Raji (cell line): ENCODE results near the gene CACNA1A.

Source experiments
- POLR2A ChIP-seq: IDR thresholded peaks from 2 replicates; pipeline ENCODE4 v1.6.1; 2011; ENCODE audit warnings: low read depth, low read length, control low read depth; ENCODE audit not compliant: insufficient read depth

Gene CACNA1A

DNA sequence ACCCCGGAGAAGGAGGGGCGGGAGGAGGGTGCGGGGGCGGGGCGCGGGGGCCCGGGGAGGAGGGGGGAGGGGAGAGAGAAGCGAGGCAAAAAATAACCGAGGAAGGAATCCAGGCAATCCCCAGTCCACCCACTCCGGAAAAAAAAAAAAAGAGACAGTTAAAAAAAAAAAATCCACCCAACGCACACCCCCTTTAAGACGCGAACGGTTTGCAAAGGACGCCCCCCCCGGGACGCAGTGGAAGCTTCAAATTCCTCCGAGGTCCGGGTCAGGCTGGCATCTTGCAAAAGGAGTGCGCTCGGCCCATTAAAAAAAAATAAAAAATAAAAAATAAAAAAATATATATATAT lies at the start of gene CACNA1A:
TSS of gene CACNA1A (minus strand) at position 9 of the 350 bp plus-strand sequence. CDS start 255 bp downstream, outside the sequence.
- TF ChIP-seq POLR2A, result no peak

DNA sequence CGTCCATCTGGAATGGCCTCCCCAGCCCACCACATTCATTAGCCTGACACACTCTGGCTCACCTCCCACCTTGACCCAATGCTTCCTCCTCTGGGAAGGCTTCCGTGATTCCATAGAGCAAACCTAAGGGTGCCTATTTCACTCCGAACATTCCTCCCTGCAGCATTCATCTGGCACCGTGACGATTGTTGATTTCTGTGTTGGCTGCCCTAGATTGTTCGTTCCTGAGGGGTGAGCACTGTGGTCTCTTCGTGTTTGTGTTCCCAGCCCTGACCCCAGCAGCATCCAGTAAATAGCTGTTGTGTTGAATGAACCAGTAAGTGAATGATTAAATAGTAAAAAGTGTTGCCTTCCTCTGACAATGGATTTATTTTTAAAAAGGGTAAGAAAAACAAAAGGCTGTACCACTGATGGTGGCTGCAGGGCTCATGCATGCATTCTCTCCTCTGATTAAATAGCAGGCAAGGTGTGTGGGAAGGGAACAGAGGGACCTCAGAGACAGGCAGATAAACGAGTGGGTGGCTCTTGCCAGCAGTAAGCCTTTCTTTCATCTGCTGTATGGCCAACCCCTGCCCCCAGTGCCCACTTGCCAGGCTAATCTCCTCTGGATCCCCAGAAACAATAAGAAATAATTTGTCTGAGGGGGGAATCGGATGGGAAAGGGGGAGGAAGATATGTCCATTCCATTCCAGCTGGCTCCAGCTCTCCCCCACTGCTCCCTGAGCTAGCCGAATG lies 48.4 kb upstream of the CACNA1A start:
- TF ChIP-seq POLR2A, result no peak

DNA sequence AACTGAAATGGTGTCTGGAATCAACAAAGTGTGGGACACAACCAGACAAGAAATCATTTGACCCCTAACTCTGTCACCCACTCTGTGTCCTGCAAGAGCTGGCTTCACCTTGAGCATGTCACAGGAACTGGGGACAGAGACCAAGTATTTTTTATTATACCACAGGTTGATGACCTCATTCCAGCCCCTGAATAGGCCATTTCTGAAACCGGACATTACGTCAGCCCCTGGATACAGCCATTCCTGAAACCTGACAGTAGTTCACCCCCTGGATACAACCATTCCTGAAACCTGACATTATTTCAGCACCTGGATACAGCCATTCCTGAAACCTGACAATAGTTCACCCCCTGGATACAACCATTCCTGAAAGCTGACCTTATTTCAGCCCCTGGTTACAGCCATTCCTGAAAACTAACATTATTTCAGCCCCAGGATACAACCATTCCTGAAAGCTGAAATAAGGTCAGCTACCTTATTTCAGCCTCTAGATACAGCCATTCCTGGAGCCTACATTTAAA lies 47.7 kb upstream of the CACNA1A start:
- TF ChIP-seq POLR2A, result no peak

DNA sequence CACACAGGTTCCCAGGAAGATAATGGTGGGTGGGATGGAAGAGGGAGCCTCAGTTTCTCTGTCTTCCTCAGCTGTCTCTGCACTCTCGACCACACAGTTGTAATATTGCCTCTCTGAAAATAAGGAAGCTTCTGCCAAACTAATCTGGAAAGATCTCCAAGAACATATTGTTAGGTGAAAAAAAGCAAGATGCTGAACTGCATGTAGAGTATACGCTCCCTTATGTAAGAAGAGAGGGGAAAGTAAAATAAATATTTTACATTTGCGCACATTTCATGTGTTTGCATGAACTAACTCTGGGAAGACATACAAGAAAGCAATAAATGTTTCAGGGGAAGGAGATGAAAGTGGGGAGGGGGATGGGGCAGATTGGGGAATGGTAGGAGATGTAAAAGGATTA lies 41.9 kb upstream of the CACNA1A start:
- TF ChIP-seq POLR2A, result no peak

DNA sequence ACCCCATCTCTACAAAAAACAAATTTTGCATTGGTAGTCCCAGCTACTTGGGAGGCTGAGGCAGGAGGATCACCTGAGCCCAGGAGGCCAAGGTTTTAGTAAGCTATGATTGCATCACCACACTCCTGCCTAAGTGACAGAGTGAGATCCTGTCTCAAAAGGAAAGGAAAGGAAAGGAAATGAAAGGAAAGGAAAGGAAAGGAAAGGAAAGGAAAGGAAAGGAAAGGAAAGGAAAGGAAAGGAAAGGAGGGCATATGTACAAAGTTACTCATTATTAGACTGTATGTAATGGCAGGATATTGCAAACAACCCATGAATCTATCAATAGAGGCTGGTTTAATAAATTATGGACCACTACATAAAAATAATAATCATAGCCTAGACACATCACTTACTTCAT lies 40.8 kb upstream of the CACNA1A start:
- TF ChIP-seq POLR2A, result no peak

DNA sequence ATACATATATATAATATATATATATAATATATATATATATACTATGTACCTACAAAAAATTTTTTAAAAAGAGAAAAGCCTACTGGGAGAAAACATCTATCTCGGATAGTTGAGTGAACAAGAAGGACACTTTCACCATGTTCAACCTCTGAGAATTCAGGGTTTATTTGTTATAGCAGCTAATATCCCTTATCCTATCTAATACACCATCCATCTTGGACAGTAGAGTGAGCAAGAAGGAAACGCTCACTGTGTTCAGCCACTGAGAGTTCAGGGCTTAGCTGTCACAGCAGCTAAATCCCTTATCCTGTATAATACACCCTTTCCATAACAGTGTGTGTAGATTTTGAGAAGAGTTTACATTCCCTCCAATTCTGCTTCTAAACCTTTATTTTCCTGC lies 38.1 kb upstream of the CACNA1A start:
- no peak for TF ChIP-seq POLR2A

DNA sequence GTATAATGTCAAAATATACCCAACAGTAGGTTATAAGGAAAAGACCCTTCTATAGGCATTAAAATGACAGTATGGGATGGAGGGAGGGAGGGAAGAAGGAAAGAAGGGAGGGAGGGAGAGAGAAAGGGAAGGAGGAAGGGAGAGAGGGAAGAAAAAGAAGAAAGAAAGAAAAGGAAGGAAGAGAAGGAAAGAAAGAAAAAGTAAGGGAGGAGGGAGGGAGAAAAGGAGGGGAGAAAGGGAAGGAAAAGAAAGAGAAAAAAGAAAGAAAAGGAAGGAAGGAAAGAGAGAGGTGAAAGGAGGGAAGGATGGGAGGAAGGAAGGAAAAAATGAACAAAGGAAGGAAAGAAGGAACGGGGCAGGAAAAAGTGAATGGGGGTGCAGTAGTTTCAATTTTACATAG lies 35.3 kb upstream of the CACNA1A start:
- no peak for TF ChIP-seq POLR2A

DNA sequence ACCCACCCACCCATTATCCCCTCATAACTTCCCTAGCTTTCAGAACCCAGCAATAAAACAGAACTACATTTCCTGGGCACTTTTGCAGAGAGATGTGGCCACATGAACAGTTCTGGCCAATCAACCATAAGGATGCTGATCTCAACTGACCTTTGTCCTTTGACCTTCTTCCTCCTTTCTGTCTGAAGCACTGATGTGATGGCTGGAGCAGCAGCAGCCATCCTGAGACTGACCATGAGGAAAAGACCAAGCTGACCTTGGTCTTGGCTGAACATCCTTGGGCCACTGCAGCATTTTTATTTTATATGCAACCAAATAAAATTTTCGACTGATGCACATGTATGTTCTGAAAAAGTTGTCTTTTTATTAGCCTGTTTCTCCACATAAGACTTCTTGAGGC lies 33.1 kb upstream of the CACNA1A start:
- TF ChIP-seq POLR2A, result no peak

DNA sequence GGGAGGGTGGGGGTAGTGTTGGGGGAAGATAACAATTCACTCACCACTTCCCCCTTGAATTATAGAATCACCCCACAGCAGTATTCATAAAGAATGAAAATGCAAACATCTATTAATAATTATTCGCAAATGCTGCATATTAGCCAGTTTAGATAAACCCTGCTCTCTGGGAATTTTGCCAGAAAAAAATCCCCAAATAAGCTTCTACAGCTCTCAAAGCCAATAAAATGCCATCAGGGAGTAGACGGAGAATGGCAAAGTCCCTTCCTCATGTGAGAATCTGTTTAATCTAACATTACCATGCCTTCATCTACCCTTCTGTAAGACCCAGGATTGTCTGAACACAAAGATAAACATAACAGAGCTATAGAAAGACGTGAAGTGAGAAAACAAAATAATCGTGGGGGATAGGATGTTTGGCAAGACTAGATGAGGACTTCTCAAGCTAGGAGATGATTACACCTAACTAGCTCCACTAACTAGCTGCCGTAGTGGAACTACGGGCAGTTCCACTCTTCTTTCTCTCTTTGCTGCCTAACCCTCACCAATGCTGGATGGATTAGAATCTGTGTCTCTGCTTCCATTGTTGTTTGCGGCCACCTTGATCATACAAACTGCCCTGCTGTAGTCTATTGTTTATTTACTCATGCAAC lies 32.4 kb upstream of the CACNA1A start:
- TF ChIP-seq POLR2A, result no peak

DNA sequence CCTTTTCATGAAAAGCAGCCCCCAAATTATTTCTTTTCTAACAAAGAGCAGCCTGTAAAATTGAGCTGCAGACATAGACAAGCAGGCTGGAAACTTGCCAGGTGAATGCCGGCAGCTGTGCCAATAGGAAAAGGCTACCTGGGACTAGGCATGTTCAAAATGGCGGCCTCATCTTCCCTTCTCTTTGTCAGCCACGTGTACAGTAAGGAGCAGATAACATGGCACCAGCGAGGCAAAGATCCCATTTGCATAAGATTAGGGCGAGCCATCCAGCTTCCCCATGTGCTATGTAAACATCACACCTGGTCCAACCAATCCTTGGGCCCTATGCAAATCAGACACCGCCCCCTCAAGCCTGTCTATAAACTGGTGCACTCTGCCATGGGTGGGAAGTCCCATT lies 31.2 kb upstream of the CACNA1A start:
- TF ChIP-seq POLR2A, result no peak

DNA sequence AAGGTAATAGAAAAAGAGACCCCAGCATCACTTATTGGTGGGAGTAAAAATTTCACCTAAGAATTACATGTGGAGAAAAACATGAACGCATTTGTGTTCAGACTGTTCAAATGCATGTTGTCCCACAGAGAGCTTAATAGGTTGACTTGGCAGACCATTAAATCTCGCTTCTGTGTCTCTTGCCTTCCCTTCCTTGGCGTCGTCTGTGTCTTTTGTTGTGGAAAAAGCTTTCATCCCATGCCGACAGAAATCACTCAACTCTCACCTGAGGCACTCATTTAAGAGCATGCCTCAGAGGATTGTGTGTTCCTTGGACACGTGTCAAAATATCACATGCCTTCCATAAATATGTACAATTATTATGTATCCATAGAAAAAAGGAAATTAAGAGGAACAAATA lies 24.4 kb upstream of the CACNA1A start:
- no peak for TF ChIP-seq POLR2A

DNA sequence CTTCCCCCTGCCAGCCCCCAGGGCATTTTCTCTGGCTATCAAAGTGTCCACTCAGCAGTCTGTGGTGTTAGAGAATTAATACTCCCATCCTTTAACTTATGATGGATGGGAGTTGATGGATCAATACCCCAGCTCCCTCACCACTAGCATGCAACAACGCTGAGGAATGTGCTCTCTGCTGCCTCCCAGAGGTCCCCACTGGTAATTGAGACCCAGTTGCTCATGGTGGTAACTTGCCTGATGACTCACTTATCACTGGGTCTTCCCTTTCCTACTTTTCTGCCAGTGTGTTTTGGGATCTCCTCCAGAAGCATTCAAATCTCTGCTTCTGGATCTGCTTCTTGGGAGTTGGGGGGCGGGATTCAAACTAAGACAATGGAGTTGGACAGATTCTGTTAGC lies 20.3 kb upstream of the CACNA1A start:
- no peak for TF ChIP-seq POLR2A

DNA sequence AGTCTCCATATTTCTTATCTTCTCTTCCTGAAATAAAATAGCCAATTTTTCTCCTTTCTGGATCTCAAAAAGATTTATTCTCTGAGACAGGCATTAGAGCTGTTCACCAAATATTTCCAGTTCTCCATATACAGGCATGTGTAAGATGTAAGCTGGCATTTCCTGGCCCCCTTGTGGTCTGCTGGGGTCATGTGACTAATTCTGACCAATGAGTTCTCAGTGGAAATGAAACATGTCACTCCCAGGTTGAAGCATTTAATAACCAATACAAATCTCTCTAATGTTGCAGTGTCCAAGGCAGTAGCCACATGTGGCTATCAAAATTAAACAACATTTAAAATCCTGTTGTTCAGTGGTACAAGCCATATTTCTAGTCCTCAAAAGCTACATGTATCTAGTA lies 14.8 kb upstream of the CACNA1A start:
- no peak for TF ChIP-seq POLR2A

DNA sequence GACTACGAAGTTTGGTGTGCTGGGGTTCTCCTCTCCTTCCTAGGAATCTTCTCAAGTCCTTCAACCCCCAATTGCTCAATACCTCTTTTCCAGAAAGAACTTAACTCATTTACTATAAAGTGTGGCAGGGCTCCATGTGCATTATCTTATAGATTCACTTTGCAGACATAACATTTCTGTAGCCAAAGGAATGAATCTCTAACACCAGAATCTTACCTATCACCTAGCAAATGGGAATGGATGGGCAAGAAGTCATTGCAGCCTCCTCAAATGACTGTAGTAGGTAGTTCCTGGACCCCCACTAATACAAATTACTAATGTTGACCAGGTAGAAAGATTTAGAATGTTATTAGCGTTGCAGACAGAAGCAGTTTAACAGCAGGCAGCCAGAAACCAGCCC lies 5.7 kb upstream of the CACNA1A start:
- TF ChIP-seq POLR2A, result no peak

DNA sequence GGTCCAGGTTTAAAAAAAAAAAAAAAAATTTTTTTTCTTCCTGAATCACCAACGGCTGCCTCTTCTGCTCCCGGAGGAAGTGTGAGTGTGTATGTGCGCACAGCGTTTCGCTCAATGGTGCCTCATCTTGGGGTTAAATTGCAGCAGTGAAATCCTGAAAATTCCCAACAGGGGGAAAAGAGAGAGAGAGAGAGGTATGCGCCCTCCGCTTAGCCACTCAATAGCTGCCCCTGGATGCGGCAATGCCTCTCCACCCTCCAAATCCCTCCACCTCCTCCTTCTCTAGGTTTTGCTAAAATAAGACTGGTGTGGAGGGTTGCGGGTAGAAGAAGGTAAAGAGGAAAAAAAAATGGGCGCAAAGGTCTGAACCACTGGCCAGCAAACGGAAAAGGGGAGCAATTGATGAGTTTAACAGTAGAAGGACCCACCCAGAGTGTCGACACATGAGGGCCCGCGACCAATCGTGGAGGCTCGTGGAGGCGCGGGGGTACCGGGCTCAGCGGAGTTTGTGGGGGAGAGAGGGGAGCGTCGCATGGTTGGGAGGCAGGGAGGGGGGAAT lies 853 bp upstream of the CACNA1A start:
- no peak for TF ChIP-seq POLR2A

DNA sequence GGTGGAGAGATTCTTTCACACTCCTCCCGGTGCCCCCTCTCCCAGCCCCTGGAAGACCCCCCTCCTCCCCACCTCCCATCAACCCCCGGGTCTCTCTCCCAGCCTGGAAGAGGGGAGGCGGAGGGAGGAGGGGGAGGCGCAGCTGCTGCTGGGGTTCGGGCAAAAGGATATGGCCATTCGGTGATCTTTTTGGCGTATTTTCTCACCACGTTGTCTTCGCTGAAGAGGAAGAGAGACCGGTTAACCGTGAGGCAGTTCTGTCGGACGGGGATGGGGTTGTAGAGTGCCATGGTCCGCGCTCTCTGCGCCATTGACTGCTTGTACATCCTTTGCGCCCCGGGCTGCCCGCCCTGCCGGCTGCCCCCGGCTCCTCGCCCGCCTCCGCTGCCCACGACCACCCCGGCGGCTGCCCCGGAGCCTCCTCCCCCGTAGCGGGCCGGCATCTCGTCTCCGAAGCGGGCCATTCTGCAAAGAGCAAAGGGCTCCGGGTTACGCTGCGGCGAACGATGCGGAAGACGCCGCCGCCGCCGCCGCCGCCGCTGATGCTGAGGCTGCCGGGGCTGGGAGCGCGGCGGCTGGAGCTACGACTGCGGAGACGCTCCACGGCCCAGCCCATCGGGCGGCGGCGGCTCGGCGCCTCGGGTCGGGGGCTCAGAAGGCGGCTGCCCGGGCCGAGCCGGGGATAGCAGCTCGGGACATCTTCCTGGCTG lies 363 bp downstream of the CACNA1A start:
- no peak for TF ChIP-seq POLR2A

DNA sequence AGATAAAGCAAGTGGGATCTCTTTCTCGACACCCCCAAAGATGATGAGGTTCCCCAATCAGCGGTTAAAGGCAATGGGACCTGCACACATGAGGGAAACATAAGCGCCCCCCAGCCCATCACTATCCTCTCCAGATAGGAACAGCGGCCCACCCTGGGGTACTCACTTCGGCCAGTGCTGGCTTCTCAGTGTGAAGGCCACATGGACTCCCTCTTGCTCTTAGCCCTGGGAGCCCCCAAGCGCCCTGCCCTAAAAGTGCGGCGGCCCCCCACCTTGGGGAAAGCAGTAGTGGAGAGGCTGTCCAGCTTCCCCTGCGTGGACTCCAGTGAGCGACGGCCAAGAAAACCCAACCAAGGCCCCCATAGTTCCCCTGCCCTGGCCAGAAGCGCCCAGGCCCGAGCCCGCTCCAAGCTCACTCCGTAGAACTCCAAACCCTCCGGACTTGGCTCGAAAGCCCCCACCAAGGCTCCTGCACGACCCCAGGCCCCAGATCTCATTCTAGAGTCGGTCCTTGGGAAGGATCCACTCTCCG lies 1.0 kb downstream of the CACNA1A start:
- TF ChIP-seq POLR2A, result no peak
